Measurements from ENCODE around the gene OXCT2.
"Not testable (repeated sequence)": the region's sequence is repeated elsewhere in the genome, so short reads cannot be mapped to it uniquely, and the experiment has no call there.

Gene OXCT2

DNA sequence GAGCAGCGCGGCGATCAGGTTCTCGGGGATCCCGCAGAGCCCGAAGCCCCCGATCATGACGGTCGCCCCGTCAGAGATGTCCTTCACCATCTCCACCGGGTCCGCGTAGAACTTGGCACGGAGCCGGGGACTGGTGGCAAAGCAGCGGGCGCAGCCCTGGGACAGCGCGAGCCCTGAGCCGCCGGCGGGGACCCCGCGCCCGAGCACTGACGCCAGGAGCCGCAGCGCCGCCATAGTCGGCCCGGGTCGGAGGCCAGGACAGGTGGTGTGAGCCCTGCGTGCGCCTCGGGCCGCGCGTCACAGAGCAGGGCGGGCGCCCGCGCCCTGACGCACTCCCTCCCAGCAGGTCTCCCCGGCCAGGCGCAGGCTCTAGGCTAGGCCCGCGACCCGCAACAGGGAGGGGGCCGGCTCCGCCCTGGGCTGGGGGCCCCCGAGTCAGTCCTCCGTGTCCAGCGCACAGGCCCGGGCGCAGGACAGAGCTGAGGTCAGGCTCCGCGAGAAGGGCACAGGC lies at the start of gene OXCT2:
Gene OXCT2 (minus strand): TSS at position 327 of the 511 bp plus-strand sequence. CDS start 93 bp downstream, at position 234.
- not testable (repeated sequence) for DNase-seq (ENCODE audit: insufficient read length, low spot score); FAIRE-seq

DNA sequence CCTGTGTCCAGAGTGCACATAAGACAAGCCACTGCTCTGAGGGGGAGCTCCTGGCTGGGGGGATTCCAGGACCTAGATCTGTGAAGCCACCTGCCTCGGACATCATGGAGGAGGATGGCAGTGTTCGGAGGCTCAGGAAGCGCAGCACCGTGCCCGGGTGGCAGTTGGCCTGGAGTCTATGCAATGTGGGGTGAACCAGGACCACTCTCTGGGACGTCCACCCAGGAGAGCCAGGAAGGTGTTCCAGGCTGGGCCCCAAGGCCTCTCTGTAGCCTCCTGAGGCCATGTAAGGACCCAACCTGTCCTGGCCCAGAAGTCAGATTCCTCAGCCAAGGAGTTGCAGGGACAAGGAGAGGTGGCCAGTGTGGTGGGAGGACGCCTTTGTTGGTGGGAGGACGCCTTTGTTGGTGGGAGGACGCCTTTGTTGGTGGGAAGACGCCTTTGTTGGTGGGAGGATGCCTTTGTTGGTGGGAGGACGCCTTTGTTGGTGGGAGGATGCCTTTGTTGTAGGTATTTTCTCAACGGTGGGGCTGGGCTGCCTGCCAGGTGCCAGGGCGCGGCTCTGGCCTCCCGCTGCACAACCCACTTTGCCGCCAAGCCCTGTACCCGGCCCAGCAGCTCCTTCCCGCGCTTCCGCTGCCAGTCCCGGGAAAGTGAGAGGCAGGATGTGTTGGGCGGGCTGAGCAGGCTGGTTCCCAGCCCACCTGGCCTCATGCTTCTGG lies 48.1 kb upstream of the OXCT2 start:
- no peak for FAIRE-seq
- no peak for DNase-seq (ENCODE audit: insufficient read length, low spot score)
- TF ChIP-seq, protein P1, sequence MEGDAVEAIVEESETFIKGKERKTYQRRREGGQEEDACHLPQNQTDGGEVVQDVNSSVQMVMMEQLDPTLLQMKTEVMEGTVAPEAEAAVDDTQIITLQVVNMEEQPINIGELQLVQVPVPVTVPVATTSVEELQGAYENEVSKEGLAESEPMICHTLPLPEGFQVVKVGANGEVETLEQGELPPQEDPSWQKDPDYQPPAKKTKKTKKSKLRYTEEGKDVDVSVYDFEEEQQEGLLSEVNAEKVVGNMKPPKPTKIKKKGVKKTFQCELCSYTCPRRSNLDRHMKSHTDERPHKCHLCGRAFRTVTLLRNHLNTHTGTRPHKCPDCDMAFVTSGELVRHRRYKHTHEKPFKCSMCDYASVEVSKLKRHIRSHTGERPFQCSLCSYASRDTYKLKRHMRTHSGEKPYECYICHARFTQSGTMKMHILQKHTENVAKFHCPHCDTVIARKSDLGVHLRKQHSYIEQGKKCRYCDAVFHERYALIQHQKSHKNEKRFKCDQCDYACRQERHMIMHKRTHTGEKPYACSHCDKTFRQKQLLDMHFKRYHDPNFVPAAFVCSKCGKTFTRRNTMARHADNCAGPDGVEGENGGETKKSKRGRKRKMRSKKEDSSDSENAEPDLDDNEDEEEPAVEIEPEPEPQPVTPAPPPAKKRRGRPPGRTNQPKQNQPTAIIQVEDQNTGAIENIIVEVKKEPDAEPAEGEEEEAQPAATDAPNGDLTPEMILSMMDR (IDR thresholded peaks at IDR 0.05; ENCODE audit: insufficient read depth, missing control alignments): no peak

DNA sequence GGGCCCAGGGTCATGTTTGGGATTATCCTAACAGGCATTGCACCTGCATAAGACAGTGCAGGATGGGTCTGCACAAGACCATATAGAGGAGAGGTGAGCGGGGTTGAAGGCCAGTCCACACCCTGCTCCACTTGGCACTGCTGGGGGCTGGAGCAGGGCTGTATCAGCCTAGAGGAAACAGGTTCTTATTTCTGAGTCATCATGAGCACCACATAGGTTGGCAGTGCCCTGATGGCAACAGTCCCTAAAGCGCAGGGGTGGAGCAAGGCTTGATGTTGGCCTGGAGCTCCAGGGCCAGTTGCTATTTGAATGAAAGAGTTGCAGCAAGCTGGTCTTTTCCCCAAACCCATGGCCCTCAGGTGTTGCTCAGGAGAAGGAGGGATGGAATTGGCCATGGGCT lies 47.3 kb upstream of the OXCT2 start:
- FAIRE-seq (no peak), DNase-seq (ENCODE audit: insufficient read length, low spot score) (no peak)
- TF ChIP-seq, protein P1 (IDR thresholded peaks at IDR 0.05; ENCODE audit: insufficient read depth, missing control alignments): no peak

DNA sequence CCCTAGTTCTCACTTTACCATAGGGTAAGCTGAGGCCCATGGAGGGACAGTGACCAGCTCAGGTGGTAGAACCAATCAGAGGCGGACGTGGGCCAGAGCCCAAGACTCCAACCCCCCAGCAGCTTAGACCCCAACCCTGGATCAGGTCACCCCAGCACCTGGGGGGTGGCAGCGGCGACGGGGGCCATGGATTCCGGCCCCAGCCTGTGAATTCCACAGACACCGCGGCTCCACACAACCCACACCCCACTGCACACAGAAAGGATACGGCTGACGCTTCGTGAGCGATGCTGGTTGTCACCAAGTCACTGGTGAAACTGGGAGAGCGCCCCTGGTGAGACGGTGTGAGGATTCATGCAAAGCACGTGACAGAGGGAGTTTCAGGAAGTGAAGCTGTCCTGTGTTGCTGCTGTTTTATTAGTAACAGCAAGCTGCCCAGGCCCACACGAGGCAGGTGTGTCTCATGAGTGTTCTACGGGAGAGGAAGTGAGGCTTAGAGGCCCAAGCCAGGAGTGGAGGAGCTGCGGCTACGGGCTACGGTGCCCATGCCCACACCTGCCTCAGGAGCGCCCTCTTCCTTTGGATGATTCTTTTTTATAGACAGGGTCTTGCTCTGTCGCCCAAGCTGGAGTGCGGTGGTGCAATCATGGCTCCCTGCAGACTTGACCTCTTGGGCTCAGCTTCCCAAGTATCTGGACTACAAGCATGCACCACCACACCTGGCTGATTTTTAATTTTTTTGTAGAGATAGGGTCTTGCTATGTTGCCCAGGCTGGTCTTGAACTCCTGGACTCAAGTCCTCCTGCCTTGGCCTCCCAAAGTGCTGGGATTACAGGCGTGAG lies 46.2 kb upstream of the OXCT2 start:
- not testable (repeated sequence) for FAIRE-seq; DNase-seq (ENCODE audit: insufficient read length, low spot score)

DNA sequence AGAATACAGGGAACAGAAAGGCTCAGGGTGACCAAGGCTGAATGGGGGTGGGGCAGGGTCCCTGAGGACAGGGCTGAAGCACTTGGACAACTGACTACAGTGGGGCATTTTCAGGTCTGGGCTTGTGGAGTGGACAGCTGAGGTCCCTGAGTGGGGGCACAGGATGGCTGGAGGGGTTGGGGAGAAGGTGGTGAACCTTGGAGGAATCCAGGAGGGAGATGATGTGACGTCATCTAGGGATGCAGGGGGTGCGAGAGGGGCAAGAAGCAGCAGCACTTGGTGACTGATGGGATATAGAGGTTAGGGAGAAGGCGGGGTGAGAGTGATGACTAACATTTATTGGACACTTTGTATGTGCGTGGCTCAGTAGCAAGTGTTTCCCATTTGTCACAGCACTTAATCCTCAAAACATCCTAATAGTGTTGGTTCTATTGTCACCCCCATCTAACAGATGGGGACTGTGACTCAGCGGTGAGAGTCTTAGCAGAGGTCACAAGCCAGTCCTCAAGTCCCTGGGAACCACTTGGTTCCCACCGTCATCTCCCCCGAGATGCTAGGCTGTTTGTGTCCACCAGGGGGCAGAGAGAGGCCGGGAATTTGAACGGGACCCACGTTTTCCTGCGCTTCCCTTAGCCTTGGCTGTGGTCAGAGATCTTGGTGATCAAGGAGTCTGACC lies 45.4 kb upstream of the OXCT2 start:
- FAIRE-seq: peak; percentile 92
- TF ChIP-seq, protein P1 (IDR thresholded peaks at IDR 0.05; ENCODE audit: insufficient read depth, missing control alignments): peak; percentile 84
- peak; percentile 72 for DNase-seq (ENCODE audit: insufficient read length, low spot score)

DNA sequence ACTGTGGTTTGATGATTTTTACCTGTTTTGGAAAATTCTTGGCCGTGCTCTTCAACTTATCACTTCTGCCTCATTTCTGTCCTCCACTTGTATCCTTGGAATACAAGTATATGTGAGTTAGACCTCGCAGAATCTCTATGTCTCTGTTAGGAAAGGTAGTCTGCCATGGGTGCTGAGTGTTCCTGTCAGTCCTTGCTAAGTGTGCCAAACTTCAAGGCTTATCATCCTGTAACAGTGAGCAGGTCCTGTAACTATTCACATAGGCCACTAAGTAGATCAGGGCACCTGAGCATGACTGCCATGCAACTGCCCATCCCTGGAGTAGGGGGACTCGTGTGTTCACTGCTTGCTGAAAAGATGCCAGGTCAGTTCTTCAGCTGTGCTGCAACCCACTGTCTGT lies 41.8 kb upstream of the OXCT2 start:
- TF ChIP-seq, protein P1 (IDR thresholded peaks at IDR 0.05; ENCODE audit: insufficient read depth, missing control alignments): no peak
- DNase-seq (ENCODE audit: insufficient read length, low spot score): no peak
- FAIRE-seq: no peak

DNA sequence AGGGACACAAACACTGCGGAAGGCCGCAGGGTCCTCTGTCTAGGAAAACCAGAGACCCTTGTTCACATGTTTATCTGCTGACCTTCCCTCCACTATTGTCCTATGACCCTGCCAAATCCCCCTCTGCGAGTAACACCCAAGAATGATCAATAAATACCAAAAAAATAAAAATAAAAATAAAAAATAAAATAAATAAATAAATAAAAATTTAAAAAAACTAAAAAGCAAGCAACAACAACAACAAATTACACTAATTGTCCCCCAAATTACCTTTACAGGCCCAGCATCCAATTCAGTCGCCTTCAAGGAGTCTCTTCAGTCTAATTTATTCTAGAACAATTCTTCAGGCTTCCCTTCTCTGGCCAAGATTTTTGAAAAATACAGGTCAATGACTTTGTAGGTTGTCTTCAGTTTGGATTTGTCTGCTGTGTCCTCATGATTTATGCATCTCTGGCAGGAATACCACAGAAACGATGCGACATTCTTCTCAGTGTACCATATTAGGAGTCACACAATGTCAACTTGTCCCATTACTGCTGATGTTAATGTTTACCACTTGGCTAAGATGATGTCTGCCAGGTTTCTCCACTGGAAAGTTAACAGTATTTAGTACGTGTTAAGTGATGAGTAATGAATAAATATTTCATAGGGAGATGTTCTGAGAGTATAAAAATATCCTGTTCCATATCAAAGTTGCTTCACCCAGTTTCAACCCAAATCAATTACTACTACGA lies 37.8 kb upstream of the OXCT2 start:
- TF ChIP-seq, protein P1 (IDR thresholded peaks at IDR 0.05; ENCODE audit: insufficient read depth, missing control alignments): no peak
- no peak for FAIRE-seq
- no peak for DNase-seq (ENCODE audit: insufficient read length, low spot score)

All from D721Med (cell line).